Adrenal gland (tissue), 12 donors: Measurements from ENCODE around the gene PRKCA. TPM values are rescaled to one million over a fixed set of nuclear protein-coding genes. Genes with fewer than 3 reads are reported as not detected.

Source experiments
- DNase-seq, 7 donors: peaks; one replicate each; pipeline ENCODE4 v3.0.0-alpha.2; 2019 to 2020
- H3K27ac ChIP-seq, 5 donors: fragments of 200-600 bp; sonication (generic) in 4 of 5; 1 replicate in 3 of 5; 2 replicates in 2 of 5; pipeline versions ENCODE4 v1.5.1 to v1.8.0; 2016 to 2020; ENCODE audit warnings: mild to moderate bottlenecking in 1 of 5
- H3K27me3 ChIP-seq: fragments of 200-600 bp; 2 replicates; pipeline ENCODE4 v1.8.0; 2021
- H3K36me3 ChIP-seq, 2 donors: fragments of 200-600 bp; replicated peaks in 1 of 2; 1 replicate in 1 of 2; 2 replicates in 1 of 2; pipeline versions ENCODE4 v1.5.1 to v1.8.0; 2018 to 2022
- H3K4me1 ChIP-seq, 2 donors: fragments of 200-600 bp; replicated peaks in 1 of 2; 1 replicate in 1 of 2; 2 replicates in 1 of 2; pipeline versions ENCODE4 v1.5.1 to v1.8.0; 2018 to 2021
- H3K4me3 ChIP-seq, 4 donors: fragments of 200-600 bp; sonication (generic) in 3 of 4; one replicate each; pipeline ENCODE4 v1.5.1; 2016 to 2018
- H3K9me3 ChIP-seq, 3 donors: fragments of 200-600 bp; sonication (generic) in 1 of 3; replicated peaks in 1 of 3; 1 replicate in 2 of 3; 2 replicates in 1 of 3; pipeline versions ENCODE4 v1.5.1 to v1.8.0; 2016 to 2021
- CTCF ChIP-seq, 6 experiments: fragments of 450-650 bp in 4 of 6; fragments of 200-600 bp in 2 of 6; sonication (generic) in 1 of 6; IDR thresholded peaks; 1 replicate in 5 of 6; 2 replicates in 1 of 6; pipeline versions ENCODE4 v1.5.1 to v1.8.0; 2016 to 2021; ENCODE audit warnings: antibody characterized with exemption in 6 of 6, mild to moderate bottlenecking in 2 of 6, moderate library complexity in 1 of 6
- POLR2A ChIP-seq, 2 donors: fragments of 450-650 bp; IDR thresholded peaks; one replicate each; pipeline ENCODE4 v1.6.1; 2017; ENCODE audit warnings: antibody characterized with exemption in 2 of 2, mild to moderate bottlenecking in 2 of 2, moderate library complexity in 1 of 2
- WGBS, 4 donors: extraction: QIAGEN DNeasy Blood & Tissue Kit in 2 of 4; methylation state at CpG; one replicate each; pipeline versions ENCODE4 v1.1.5 to v1.1.7; 2013 to 2017; 5-methylcytosine and 5-hydroxymethylcytosine counted together
- intact Hi-C, 2 donors: fragments of 100-400 bp; cut with DNase I; formaldehyde crosslinking; loops; one replicate each; pipeline versions ENCODE4 v1.14.1 to v1.15.0; 2022 to 2023
- polyA plus RNA-seq, 3 donors: library from polyadenylated mRNA; stranded (reverse); fragments of 200-250 nt in 2 of 3; fragments of 350-450 nt in 1 of 3; fragmentation: Illumina TruSeq in 1 of 3; extraction: RNeasy Lipid Tissue Mini Kit (QIAGEN cat#74804) in 1 of 3; gene quantifications; one replicate each; pipeline ENCODE4 v1.2.3, GENCODE V29; 2013 to 2014
- total RNA-seq, 9 donors: library from RNA; depleted of rRNA in 4 of 9; stranded (reverse); fragments of >200 nt in 4 of 9; fragments of 120-200 nt in 1 of 9; fragmentation: NEBNext Ultra II Directional in 1 of 9; extraction: Animal tissue kit (Norgen Biotek cat#: 25700) in 1 of 9; gene quantifications; one replicate each; pipeline versions ENCODE4 v1.1.0 to v1.2.4, GENCODE V29; 2013 to 2023
- donor health status: healthy with polysubstance abuse.
- donor health status: Bipolar disorder and iron deficiency.
- donor health status: DM: yes; HTN: yes; CAD: no.
- donor health status: DM: no; HTN: no; CAD: no.
- donor health status: DM: no; HTN: no; CAD: no.
- donor health status: DM: yes; HTN: yes; CAD: no.

PRKCA gene
- total and polyA plus RNA-seq, 12 donors = 15.1 to 202 (median 84.1) TPM

GRCh38 chr17:66537502-66537901 is 235.1 kb downstream of the PRKCA start:
- Histone ChIP-seq H3K27ac (no peak overlapping the region), H3K4me1 (peaks cover 17 to 50% of the 10 kb centered on the region in 2 donors), H3K4me3 (no peak overlapping the region), H3K9me3 (no peaks in the 10 kb centered on the region), H3K36me3 (no peaks in the 10 kb centered on the region), H3K27me3 (no peaks in the 10 kb centered on the region)
- TF ChIP-seq POLR2A (IDR thresholded peaks at IDR 0.05) (no peak), CTCF (IDR thresholded peaks at IDR 0.05) (no peak)
- no peak for DNase-seq
- WGBS, 4 donors = 80 to 86% (median 85%) methylated on average over 5 of the region's 5 CpGs
- intact Hi-C loops = no loop called here

- peaks cover 17 to 50% of the 10 kb centered on the region in 2 donors for H3K4me1 ChIP-seq
- 59 to 79% (median 65%) methylated on average over 5 of the region's 5 CpGs for WGBS, 4 donors
- H3K27ac ChIP-seq = peak overlapping the region in 1 of 5 donors; percentile 17
These were observed 236.4 kb downstream of the PRKCA start for GRCh38 chr17:66538776-66539175.

GRCh38 chr17:66540131-66540781 is 237.8 kb downstream of the PRKCA start:
- Histone ChIP-seq H3K4me3 (no peak overlapping the region), H3K36me3 (no peaks in the 10 kb centered on the region), H3K27me3 (no peaks in the 10 kb centered on the region), H3K27ac (peak overlapping the region in 1 of 5 donors; percentile 9), H3K9me3 (no peaks in the 10 kb centered on the region), H3K4me1 (peaks cover 17 to 47% of the 10 kb centered on the region in 2 donors)
- intact Hi-C loops = no loop called here
- WGBS, 4 donors = 72 to 82% (median 74%) methylated on average over 17 of the region's 17 CpGs
- peak in 1 of 7 donors; percentile 41 for DNase-seq
- TF ChIP-seq CTCF (IDR thresholded peaks at IDR 0.05) (no peak), POLR2A (IDR thresholded peaks at IDR 0.05) (no peak)

More at GRCh38 chr17:66538776-66539175, 236.4 kb downstream of the PRKCA start:
- Histone ChIP-seq H3K36me3 (no peaks in the 10 kb centered on the region), H3K4me3 (no peak overlapping the region), H3K9me3 (no peaks in the 10 kb centered on the region), H3K27me3 (no peaks in the 10 kb centered on the region)
- intact Hi-C loops = no loop called here
- TF ChIP-seq POLR2A (IDR thresholded peaks at IDR 0.05) (no peak), CTCF (IDR thresholded peaks at IDR 0.05) (no peak)
- no peak for DNase-seq

- H3K4me3 ChIP-seq = no peak overlapping the region
- H3K9me3 ChIP-seq = no peaks in the 10 kb centered on the region
- peaks cover 11 to 36% of the 10 kb centered on the region in 2 donors for H3K4me1 ChIP-seq
- no peak for TF ChIP-seq POLR2A (IDR thresholded peaks at IDR 0.05)
- no peak for TF ChIP-seq CTCF (IDR thresholded peaks at IDR 0.05)
- intact Hi-C loops = no loop called here
- no peaks in the 10 kb centered on the region for H3K27me3 ChIP-seq
- WGBS, 4 donors = 75 to 85% (median 78%) methylated on average over 8 of the region's 8 CpGs
- DNase-seq = no peak
- H3K27ac ChIP-seq = peak overlapping the region in 1 of 5 donors; percentile 58
- no peaks in the 10 kb centered on the region for H3K36me3 ChIP-seq
These were observed 239.2 kb downstream of the PRKCA start for GRCh38 chr17:66541461-66542128.
